Glutamatergic neuron (in vitro differentiated cells): ENCODE results near the gene MSI2. TPM values are rescaled to one million over a fixed set of nuclear protein-coding genes. Genes with fewer than 3 reads are reported as not detected.
A peak's percentile ranks its signal among the peaks of the same experiment; 100 is the strongest.

ENCODE experiments used
- DNase-seq: peaks from one replicate; pipeline ENCODE4 v3.0.0; 2022
- H3K27ac Mint-ChIP-seq: one replicate; pipeline ENCODE4 v1.8.0; 2020; ENCODE audit warnings: mild to moderate bottlenecking, mixed read lengths, inconsistent platforms; ENCODE audit not compliant: unreplicated experiment
- H3K27me3 Mint-ChIP-seq: one replicate; pipeline ENCODE4 v1.8.0; 2020; ENCODE audit warnings: mild to moderate bottlenecking, moderate library complexity, mixed read lengths, inconsistent platforms; ENCODE audit not compliant: unreplicated experiment
- H3K36me3 Mint-ChIP-seq: one replicate; pipeline ENCODE4 v1.8.0; 2020; ENCODE audit warnings: mild to moderate bottlenecking, mixed read lengths, inconsistent platforms; ENCODE audit not compliant: unreplicated experiment
- H3K4me1 Mint-ChIP-seq: one replicate; pipeline ENCODE4 v1.8.0; 2020; ENCODE audit warnings: mild to moderate bottlenecking, low read depth, mixed read lengths, inconsistent platforms; ENCODE audit not compliant: unreplicated experiment
- H3K4me3 Mint-ChIP-seq: one replicate; pipeline ENCODE4 v1.8.0; 2020; ENCODE audit warnings: mild to moderate bottlenecking, mixed read lengths, inconsistent platforms; ENCODE audit not compliant: unreplicated experiment
- H3K9me3 Mint-ChIP-seq: one replicate; pipeline ENCODE4 v1.8.0; 2020; ENCODE audit warnings: mild to moderate bottlenecking, moderate library complexity, mixed read lengths, inconsistent platforms; ENCODE audit not compliant: unreplicated experiment
- CTCF ChIP-seq: fragments of 200-600 bp; sonication (generic); IDR thresholded peaks from one replicate; pipeline ENCODE4 v1.5.0; 2021; ENCODE audit not compliant: partially characterized antibody, unreplicated experiment
- total RNA-seq: library from RNA; stranded (reverse); fragmentation: NEBNext Ultra II Directional; extraction: Animal tissue kit (Norgen Biotek cat#: 25700); gene quantifications from one replicate; pipeline ENCODE4 v1.2.1, GENCODE V29; 2021; ENCODE audit not compliant: unreplicated experiment

The MSI2 gene
- total RNA-seq, 1 donor from 2014 or later, result 141 TPM

- TF ChIP-seq CTCF, result no peak
- Mint-ChIP-seq H3K4me3 (no peak overlapping the region), H3K27ac (peak overlapping the region; percentile 81), H3K4me1 (peaks cover 19% of the 10 kb centered on the region), H3K27me3 (peaks cover 12% of the 10 kb centered on the region), H3K9me3 (peaks cover 4% of the 10 kb centered on the region), H3K36me3 (no peaks in the 10 kb centered on the region)
- DNase-seq, result no peak
These were observed 350.0 kb downstream of the MSI2 start for GRCh38 chr17:57606111-57606875.

- Mint-ChIP-seq H3K27ac (no peak overlapping the region), H3K36me3 (no peaks in the 10 kb centered on the region), H3K27me3 (peaks cover 15% of the 10 kb centered on the region), H3K9me3 (peaks cover 5% of the 10 kb centered on the region), H3K4me3 (no peak overlapping the region), H3K4me1 (peaks cover 23% of the 10 kb centered on the region)
- DNase-seq, result no peak
- TF ChIP-seq CTCF, result no peak
These were observed 351.3 kb downstream of the MSI2 start for GRCh38 chr17:57607553-57608120.

- no peak overlapping the region for H3K4me3 Mint-ChIP-seq
- H3K4me1 Mint-ChIP-seq, result peaks cover 23% of the 10 kb centered on the region
- H3K9me3 Mint-ChIP-seq, result peaks cover 5% of the 10 kb centered on the region
- TF ChIP-seq CTCF, result no peak
- DNase-seq, result no peak
- H3K36me3 Mint-ChIP-seq, result no peaks in the 10 kb centered on the region
- H3K27me3 Mint-ChIP-seq, result peaks cover 15% of the 10 kb centered on the region
- H3K27ac Mint-ChIP-seq, result no peak overlapping the region
These were observed 352.2 kb downstream of the MSI2 start for GRCh38 chr17:57608369-57609124.

GRCh38 chr17:57609125-57609877 lies 353.0 kb downstream of the MSI2 start:
- Mint-ChIP-seq H3K27ac (no peak overlapping the region), H3K27me3 (peaks cover 11% of the 10 kb centered on the region)

More at GRCh38 chr17:57609125-57609877, 353.0 kb downstream of the MSI2 start:
- Mint-ChIP-seq H3K4me3 (no peak overlapping the region), H3K4me1 (peaks cover 23% of the 10 kb centered on the region), H3K36me3 (no peaks in the 10 kb centered on the region), H3K9me3 (peaks cover 5% of the 10 kb centered on the region)
- DNase-seq, result no peak
- TF ChIP-seq CTCF, result no peak
